HCEC 1CT (cell line): Measurements from ENCODE around the gene MLH3.
A peak's percentile ranks its signal among the peaks of the same experiment; 100 is the strongest.
"Not testable (repeated sequence)": the region's sequence is repeated elsewhere in the genome, so short reads cannot be mapped to it uniquely, and the experiment has no call there.

Experiments
- DNase-seq: peaks from one replicate; pipeline ENCODE4 v3.0.0-alpha.2; 2017

The MLH3 gene

DNA sequence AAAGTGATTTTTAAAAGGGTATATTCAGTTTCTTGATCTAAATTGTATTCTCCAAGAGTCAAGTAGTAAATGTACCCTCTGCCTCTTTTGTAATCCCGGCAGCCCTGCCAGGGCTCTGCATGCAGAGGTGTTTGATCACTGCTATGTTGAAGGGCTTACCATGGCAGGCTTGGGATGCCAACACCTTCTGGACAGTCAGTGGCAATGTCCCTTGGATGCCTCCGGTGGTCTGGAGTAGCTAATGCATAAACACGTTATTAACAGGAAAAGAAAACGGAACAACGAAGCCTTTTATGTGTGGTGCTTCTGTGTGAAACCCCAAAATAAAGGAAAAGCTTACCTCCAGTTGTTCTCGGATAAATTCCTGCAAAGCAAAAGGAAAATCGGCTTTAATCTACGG lies 28.6 kb downstream of the MLH3 start:
- DNase-seq: peak; percentile 18

DNA sequence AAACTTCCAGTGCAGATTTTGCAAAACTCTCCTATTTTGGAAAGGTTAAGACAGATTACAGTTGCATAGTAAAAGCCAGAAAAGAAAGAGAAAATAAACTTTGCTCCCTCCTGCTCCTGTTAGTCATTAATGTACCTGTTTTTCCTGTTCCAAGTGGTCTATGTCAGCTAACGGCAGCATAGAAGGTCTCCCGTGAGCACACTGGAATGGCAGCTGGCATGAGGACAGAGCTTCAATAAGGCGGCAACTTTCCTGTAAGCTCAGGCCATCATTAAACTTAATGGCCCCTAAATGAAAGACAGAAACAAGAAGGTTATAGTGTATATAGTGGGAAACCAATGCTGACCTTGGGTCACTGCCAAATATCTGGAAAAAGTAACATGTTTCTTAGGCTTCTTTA lies 32.6 kb downstream of the MLH3 start:
- DNase-seq: no peak

DNA sequence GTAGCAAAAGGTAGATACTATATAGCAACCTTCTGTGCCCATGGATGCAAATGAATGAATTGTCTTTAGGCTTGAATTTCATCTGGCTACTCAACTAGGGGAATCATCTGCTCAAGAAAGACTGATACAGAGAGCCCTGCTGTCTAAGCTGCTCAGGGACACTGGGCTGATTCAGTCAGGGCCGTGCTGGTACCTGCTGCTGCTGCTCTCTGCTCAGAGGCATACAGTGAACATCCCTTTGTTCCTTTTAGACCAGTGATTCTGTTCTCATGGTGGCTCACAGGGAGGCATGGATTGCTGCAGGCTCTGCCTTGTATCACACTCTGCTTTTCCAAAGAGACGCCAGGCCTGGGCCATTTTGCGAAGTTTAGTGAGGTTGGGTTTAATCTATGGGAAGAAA lies 34.5 kb downstream of the MLH3 start:
- no peak for DNase-seq

DNA sequence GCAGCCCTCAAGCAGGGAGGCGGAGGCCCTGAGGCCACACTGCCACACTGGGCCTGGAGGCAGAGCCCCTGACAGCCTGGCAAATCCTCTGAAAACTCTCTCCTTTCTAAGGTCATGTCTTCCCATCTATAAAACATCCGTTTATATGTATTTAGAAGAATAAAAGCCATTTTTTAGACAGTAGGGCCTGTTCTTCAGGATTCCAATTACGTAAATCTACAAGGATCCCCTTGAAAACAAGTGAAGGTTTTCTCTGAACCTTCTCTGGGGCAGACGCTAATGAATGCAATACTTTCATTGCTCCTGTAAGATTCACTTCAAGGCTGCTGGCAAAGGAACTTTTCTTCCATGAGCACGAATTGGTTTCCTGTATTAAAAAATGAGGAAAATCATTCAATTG lies 35.8 kb downstream of the MLH3 start:
- DNase-seq: no peak

DNA sequence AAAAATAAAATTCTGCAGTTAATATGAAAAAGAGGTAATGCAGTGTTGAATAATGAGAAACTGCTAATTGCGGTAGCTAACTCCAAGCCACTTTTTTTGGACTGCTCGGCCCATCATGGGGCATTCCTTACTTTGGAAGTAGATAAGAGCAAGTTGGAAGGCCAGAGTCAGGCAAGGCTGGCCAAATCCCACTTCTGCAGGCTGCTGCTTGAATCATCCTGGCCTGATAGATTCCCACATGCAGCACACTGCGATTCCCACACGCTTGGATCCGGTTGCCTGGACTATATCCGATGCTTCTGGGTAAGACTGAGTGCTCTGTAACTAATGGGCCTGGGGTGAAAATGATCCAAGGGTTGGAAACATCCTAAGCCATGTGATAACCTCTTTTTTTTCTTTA lies 38.0 kb downstream of the MLH3 start:
- no peak for DNase-seq

DNA sequence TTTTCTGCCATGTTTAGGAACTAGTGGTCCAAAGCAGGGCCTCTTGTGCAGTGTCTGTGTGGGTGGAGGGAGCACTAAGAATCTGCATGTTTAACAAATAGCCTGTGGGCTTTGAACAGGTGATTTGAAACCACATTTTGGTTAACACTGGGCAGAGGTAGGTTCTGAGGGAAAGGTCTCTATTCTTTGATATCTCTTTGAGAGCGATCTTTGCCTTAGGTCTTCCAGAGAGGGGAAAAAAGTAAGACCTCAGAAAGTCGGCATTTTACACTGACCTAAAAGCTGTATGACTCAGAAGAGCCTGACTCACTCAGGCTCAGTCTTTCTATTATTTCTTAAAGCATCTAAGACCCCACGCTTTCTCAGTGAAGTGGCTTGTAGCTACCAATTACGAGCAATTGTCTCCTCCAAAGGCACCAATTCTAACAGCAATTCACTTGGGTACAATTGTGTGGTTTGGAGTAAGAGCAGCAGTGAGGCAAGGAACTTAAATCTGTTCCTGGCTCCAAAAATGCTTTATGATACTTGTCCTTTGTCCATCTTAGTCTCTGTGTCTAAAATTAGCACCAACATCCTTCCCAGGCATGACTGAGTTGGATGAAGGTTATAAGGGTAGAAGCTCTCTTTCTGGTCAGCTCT lies 39.8 kb downstream of the MLH3 start:
- DNase-seq: peak; percentile 62

DNA sequence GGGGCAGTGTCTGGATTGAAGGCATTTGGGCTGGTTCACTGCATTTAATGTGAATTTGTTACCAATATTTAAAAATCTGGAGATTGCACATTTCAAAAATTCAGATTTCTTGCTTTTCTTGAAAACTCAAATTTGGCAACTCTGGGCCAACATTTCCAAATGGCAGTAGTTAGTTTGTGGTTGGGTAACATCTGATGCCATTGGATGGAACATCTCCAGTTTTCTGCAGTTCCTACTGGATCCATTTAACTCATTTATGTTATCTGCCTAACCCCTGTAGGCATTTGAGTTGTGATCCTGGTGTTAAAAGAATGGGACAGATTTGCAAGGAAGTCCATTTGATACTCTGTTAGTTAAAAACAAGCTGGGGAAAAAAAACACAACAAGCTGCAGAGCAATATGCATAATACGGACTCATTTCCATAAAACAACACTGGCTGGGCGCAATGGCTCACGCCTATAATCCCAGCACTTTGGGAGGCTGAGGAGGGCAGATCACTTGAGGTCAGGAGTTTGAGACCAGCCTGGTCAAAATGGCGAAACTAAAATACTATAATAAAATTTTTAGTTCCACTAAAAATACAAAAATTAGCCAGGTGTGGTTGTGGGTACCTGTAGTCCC lies 40.7 kb downstream of the MLH3 start:
- DNase-seq: no peak

DNA sequence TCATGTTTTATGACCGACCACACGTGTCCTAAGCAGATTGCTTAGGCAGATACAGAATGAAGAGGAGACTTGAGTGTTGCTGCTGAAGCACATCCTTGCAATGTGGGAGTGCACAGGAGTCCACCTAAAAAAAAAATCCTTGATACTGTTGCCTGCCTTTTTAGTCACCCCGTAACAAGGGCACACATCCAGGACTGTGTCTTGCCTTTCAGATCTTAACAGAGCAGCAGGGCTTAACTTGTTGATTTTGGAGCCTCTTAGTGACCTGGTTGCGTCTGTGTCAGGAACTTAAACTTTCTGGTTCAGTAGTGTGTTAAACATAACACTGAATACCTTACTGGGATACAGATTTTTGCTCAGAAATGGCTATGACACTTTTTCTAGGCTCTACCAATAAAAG lies 42.1 kb downstream of the MLH3 start:
- no peak for DNase-seq

DNA sequence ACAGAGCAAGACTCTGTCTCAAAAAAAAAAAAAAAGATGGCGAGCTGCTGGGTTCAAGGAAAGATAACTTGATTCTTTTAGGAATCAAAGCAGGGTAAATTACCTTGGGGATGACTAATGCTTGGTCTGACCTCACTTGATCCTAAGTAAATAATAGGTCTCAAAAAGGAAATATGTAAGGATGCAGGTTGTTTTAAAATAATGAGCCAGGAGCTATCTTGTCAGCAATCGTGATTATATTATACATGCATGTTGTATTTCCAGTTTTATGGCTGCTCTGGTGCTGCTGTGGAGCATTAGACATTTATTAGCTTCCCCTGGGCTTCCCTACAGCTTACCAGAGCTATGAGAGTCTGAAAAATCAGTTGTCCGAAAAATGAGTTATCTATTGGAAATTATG lies 45.9 kb downstream of the MLH3 start:
- no peak for DNase-seq

DNA sequence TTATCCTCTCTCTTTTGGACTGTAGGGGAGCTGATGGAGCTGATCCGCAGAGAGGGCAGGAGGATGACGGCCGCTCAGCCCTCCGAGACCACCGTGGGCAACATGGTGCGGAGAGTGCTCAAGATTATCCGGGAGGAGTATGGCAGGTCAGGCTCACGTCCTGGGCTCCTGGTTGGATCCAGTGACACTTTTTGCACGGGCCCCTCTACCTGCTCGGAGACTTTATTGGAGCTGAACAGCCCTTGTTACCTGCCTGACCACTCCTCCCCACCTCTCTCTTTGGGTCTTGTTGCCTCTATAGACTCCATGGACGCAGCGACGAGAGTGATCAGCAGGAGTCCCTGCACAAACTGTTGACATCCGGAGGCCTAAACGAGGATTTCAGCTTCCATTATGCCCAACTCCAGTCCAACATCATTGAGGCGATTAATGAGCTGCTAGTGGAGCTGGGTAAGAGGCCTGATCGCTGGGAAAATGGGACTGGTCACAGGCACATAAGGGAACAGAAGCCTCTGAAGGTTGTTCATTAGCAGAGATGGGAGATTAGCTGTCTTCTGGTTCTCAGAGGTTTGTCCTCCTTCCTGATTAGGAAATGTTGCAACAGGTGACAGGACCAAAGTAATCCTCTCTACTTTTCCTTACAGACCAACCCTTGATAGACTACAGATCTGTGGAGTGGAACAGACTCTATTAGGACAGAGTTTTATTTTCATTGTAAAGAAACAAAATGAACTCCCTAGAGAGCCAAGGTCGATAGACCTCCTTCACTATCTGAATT lies 47.8 kb downstream of the MLH3 start:
- DNase-seq: no peak

DNA sequence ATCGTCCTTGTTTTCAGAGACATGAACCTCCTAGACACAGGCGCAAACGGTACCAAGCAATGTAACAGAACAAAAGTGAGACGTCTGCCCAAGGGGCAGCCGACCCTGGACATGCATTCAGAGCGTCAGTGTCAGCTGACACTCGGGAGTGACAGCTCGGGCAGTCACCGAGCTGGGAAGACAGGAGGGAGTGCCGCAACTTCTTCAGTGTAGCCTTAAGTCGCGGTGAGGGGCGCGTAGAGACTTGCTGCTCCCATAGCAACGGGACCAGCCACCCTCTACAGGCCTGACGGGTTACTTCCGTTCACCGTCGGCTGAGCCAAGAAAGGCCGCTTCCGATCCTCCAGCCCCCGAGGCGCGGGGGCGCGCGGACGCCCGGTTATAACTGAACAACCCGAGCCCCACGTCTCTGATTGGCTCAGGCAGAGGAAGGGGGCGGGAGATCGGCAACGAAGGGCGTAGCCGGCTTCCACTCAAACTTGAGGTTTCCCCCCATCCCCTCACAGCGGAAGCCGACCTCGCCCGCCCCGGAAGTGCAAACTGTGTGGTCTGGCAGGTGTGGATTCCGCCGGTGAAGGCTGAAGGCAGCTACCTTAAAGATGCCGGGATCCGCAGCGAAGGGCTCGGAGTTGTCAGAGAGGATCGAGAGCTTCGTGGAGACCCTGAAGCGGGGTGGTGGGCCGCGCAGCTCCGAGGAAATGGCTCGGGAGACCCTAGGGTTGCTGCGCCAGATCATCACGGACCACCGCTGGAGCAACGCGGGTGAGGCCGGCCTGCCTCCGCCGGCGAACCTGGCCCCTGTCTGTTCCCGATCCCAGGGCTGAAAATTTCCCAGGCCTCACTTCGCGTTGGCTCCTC lies 48.6 kb downstream of the MLH3 start, which contains the start of gene EIF2B2:
Gene EIF2B2, plus strand, starts transcription at position 530 of the 858 bp plus-strand sequence. Its CDS starts 70 bp downstream, at position 600.
- DNase-seq: peak; percentile 95

DNA sequence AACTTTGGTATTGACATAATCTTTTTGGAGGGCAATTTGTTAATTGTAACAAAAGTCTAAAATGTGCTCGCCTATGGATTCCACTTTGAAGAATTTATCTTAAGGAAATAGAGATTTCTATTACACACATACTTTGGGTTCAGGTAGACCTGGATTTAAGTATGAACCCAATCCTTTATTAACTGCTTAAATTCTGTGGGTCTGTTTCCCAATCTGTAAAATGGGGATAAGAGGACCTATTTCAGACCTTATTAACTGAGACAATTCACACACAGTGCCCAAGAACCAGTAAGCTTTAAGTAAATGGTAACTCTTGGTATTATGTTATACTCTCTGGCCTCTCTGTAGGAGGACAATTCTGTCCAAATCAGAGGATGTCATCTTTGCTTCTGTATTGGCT lies 49.4 kb downstream of the MLH3 start:
- DNase-seq: no peak

DNA sequence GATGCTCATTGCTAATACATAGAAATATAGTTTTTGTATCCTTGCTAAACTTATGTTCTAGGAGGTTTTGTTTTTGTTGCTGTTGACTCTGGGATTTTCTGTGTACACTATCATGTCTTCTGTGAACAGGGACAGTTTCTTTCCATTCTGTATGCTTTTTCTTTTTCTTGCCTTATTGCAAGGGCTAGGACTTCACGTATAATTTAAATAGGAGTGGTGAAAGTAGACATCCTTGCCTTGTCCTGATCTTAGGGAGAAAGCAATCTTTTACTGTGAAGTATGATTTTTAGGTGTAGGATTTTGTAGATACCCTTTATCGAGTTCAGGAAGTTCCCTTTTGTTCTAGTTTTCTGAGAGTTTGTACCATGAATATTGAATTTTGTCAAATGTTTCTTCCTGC lies 50.0 kb downstream of the MLH3 start:
- DNase-seq: no peak

DNA sequence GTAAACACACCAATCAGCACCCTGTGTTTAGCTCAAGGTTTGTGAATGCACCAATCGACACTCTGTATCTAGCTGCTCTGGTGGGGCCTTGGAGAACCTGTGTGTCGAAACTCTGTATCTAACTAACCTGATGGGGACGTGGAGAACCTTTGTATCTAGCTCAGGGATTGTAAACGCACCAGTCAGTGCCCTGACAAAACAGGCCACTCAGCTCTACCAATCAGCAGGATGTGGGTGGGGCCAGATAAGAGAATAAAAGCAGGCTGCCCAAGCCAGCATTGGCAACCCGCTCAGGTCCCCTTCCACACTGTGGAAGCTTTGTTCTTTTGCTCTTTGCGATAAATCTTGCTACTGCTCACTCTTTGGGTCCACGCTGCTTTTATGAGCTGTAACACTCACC lies 55.5 kb downstream of the MLH3 start:
- DNase-seq: not testable (repeated sequence)

DNA sequence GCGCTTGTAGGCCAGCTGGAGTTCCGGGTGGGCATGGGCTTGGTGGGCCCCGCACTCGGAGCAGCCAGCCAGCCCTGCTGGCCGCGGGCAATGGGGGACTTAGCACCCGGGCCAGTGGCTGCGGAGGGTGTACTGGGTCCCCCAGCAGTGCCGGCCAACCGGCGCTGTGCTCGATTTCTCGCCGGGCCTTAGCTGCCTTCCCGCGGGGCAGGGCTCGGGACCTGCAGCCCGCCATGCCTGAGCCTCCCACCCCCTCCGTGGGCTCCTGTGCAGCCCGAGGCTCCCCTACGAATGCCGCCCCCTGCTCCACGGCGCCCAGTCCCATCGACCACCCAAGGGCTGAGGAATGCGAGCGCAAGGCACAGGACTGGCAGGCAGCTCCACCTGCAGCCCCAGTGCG lies 57.1 kb downstream of the MLH3 start:
- not testable (repeated sequence) for DNase-seq

DNA sequence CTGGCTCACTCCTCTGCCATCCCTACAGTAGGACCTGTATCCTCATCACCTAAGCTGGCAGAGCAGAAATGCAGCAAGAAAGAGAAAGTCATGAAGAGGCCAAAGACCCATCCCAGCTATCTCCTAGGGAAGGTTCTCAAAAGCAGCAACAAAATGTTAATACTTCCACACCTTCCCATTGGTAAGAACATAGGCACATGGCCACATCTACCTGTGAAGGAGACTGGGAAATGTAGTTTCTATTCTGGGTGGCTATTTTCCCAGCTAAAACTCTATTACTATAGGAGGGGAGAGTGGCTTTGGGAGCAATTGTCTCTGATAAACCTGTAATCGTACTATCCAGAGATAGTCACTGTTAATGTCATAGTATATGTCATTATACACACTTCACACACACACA lies 62.3 kb downstream of the MLH3 start:
- no peak for DNase-seq

DNA sequence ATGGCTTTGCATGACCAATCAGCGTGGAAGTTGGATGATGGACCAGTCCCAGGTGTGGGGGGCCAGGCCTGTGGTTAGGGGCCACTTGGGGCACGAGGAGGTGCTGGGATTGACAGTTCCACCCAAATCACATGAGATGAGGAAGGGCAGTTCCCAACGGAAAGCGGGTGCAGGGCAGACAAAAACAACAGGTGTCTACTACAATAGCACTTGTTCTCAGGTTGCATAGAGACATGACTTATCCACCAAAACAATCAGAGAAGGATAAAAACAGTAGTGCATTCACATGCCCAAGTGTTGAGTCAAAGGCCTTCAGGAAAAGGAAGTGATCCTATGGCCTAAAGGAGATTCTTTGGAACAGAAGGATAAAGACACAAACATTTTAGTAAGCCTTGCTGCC lies 63.1 kb downstream of the MLH3 start:
- DNase-seq: peak; percentile 52

DNA sequence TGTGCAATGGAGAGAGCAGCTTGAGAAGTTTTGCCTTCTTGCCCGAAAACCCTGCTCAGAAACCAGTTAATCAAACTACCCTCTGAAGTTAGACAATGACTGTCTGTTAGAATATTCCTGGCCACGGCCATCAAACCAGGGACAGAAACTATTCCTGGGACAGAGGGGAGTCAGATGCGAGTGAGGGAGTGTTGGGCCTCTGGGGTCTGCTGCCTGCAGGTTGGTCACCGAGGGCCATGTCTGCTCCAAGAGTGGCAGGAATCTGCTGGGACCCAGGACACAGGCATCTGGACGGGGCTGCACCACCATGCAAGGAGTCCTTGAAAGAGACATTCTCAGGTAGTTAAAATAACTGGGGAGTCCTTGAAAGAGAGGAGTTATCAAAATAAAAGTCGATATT lies 65.5 kb downstream of the MLH3 start:
- no peak for DNase-seq

DNA sequence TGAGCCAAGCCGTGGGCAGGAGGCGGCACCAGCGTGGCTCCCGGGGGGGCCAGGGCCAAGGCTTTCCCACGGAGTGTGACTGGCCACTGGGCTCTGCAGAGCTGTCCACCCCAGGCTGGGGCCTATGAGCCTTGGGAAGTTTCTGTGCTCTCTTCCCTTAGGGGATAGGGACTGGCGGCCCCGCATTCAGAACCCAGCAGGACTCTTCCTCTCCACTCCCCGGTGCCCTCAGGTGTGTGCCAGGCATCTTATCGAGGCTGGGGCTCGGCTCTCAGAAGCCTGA lies 66.3 kb downstream of the MLH3 start:
- DNase-seq: no peak

DNA sequence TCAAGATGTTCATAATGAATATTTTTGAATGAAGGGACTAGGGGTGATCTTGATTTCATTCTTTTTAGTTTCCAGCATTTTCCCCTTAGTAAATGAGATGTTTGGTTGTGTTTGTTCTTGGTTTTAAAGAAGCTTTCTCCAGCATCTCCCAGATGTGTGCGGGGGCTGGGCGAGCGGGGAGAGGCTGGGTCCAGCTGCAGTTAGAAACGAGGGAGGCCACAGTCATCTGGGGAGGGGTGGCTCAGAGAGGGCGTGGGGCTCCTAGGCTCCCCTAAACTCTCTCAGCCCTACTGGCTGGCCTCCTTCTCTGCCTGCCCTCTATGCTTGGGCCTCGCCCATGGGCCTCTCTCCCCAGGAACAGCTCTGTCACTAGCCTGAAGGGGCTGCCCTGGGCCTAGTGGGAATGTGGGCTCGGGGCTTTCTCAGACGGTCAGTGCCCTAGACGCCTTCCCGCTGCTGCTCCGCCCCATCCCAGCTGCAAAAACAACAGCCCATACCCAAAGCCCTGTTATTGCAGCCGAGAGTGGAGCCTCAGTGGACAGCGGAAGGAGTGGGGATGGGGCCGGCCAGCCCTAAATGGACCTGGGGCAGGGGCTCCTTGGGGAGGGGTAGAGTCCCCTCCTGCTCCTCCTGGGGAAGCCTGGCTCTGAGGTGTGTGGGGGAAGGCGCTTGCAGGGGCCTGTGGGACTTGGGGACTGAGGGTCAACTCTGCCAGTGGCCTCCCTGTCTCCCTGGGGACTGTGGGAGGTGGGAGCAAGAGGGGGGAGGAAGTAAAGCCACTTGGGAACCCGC lies 66.8 kb downstream of the MLH3 start:
- no peak for DNase-seq

DNA sequence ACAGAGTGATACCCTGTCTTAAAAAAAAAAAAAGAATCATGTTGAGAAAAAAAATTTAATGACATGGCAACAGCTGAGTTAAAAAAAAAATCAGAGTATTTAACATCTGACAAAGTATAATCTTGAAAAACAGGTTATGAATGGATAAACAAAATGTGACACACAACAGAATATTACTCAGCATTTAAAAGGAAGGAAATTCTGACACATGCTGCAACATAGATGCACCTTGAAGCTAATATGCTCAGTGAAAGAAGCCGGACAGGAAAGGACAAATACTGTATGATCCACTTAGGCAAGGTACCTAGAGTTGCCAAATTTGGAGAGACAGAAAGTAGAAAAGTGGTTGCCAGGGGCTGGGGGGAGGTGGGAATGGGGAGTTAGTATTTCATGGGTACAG lies 67.9 kb downstream of the MLH3 start:
- DNase-seq: no peak

DNA sequence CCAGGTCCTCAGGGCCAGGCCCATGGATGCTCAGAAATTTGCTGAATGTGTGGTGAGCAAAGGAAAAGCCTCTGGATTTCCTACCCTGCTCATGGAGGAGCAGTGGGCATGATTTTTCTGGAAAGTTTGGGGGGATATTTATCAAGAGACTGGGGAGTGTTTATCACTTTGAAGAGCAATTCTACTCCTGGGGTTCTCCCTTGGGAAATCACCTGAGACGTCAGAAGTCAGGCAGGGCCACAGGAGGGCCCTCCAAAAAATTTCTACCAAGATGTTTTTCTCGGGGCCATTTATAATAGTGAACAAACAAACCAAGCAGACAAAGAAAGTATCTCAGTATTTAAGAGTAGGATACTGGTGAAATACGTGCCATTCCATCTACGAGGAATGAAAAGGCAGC lies 68.6 kb downstream of the MLH3 start:
- DNase-seq: no peak

DNA sequence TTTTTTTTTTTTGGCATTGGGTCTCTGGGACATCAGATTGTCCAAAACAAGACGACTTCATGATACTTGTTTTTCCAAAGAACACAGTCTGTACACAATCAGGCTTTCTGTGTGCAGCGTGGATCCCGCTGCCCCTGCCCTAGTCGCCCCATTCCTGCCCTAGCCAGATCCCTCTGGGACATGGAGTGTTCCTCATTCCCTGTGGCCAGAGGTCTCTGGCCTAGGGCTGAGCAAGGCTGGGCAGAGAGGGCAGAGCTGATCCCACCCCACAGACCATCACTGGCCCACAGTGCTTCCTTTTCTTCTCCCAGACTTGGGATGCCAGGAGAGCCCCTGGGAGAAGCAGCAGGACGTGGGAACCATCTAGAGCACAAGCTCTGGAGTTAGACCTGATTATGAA lies 69.4 kb downstream of the MLH3 start:
- DNase-seq: no peak
